ENCODE results near the gene FAM170A. TPM values are rescaled to one million over a fixed set of nuclear protein-coding genes. Genes with fewer than 3 reads are reported as not detected.

The FAM170A gene
- polyA plus RNA-seq, 4 donors, result 0.29 TPM; not detected in 3

Other genes starting within 250 kb of the FAM170A start
- 100 to 1,000 TPM; 157 to 235 (median 198) TPM for gene HSD17B4, start 177.1 kb upstream of the FAM170A start, polyA plus RNA-seq (ENCODE audit: insufficient read length in 4 of 4)